GM12864 (cell line): ENCODE measurements around the gene ISLR.
"Not testable (repeated sequence)": the region's sequence is repeated elsewhere in the genome, so short reads cannot be mapped to it uniquely, and the experiment has no call there.

Experiments
- DNase-seq: peaks from one replicate; pipeline ENCODE4 v3.0.0-alpha.2; 2011; ENCODE audit warnings: low read depth
- H3K4me3 ChIP-seq: 2 replicates; pipeline ENCODE4 v1.5.1; 2011; ENCODE audit warnings: mild to moderate bottlenecking, low read depth, low read length, control low read depth
- CTCF ChIP-seq: IDR thresholded peaks from 2 replicates; pipeline ENCODE4 v1.5.1; 2011; ENCODE audit warnings: low read depth, mild to moderate bottlenecking, moderate library complexity, low read length, control low read depth, inconsistent platforms; ENCODE audit errors: missing control alignments

ISLR gene

DNA sequence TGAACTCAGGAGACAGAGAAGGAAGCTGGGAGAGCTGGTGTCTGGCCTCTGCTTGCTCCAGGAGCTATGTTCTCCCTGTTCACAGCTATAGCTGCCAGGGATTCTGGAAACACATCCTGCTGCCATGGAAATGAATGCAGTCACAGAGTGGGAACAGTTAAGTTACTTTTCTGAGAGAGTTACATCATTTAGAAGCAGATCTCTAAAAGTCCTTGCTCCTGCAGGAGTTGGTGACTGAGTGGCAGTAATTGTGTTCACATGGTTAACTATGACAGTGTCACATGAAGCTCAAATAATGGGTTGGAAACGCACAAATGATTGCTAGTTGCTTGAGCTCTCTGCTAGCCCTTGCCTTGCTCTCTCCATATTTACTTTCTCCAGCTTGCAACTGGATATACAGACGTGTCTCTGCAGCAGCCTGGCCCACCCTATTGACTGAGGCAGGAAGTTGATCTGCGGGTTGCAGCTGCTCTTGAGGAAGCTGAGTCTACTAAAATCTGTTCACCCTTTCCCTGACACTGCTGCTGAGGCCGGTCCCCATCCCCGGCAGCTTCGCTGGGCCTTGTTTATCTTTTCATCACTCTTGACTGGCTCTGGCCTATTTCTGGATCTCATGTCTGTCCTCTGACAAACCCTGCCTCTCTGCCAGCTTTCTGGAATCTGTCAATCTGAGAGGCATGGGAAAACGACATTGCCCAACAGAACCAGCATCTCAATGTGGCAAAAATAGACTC is 16.7 kb upstream of the ISLR start:
- DNase-seq, result no peak
- no peak overlapping the region for H3K4me3 ChIP-seq
- TF ChIP-seq CTCF, result no peak

DNA sequence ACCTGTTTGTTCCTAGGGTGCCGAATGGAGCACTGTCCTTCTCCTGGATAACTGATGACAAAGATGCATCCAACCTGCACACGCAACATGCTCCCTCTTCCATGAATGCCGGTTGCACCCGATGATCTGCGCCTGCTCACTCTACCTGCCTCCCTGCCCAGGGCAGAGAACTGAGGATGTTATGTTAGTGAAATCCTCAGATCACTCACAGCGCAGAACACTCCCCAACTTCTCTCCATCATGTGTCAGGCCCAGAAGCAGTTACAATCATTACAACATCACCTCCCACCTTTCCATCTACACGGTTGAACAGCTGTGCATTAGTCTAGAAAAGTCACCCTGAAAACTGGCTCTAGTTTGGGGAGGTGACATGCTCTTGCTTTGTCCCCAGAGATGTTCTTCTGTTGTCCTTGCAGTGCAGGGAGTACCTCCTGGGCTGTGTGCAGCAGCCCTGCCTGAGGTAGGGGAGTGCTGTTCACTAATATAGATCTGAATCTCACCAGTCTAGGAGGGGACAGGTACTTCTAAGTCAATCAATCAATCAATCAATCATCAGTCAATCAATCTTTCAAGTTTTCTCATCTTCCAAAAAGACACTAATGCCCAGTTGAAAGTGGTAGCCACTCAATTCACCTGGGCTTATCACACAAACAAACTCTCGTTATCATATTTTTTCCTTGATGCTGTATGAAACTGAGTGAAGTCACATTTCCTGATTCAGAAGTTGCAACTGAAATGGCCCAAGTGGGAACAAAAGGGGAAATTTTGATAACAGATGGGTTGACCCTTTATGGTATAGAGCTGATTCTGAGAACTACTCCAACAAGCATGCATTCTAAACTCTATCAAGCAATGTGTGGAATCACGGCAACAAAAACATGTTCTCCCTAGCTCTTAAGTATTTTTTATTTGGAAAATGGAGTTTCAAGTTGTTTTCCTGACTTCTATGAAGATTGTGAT is 15.4 kb upstream of the ISLR start:
- H3K4me3 ChIP-seq, result no peak overlapping the region
- no peak for DNase-seq
- no peak for TF ChIP-seq CTCF

DNA sequence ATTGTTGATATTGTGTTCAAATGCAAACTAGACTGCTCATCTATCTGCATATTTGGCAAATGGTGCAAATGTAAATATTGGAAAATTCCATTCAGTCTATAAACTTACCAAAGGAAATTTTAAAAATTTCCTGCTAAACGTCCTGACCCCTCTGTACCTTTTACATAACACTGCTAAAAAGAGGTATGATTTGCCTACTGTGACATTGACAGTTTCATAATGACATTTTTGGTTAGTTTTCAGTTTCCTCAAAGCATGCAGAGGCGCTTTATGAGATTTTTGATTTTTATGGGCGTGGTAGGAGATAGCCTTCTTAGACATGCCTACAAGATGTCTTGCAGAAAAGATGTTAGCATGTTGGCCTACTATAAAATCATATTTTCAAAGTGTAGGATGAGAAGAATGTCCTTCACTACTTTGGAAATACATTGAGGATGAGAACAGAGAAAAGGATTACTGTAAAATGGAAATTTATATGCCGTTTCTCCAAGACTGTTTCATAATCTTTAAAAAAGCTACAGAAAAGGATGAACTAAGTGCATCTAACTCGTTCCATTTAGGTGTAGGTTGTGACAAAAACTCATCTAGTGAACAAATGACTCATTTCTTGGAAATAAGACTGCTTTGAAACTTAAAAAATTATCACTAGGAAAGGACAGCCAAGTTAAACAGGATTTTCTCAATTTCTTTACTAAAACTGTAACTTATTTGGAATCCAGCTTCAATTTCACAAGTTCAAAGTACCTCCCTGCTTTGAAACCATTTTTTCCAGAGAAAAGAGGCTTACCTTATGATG is 14.5 kb upstream of the ISLR start:
- no peak for TF ChIP-seq CTCF
- DNase-seq, result peak; percentile 74
- H3K4me3 ChIP-seq, result no peak overlapping the region

DNA sequence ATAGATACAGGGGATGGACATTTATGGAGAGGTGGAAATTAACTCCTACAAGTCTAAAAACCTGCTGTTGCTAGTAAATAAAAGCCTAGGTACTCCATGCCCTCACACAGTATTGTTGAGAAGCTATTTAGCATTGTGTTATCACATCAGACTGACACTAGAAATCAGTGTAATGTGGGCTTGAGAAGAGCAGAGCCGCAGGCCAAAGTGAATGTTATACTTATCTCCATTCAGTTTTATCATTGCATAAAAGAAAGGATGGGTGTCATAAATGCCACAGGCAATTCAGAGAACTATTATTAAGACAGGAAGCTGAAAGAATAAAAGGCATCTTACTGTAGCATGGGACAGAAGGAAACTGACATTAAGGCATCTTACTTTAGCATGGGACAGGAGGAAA is 13.7 kb upstream of the ISLR start:
- H3K4me3 ChIP-seq, result no peak overlapping the region
- no peak for TF ChIP-seq CTCF
- DNase-seq, result no peak

- H3K4me3 ChIP-seq, DNase-seq: not testable (repeated sequence)
Observed at GRCh38 chr15:74160390-74160789, 13.1 kb upstream of the ISLR start.

- not testable (repeated sequence) for DNase-seq, H3K4me3 ChIP-seq
Observed at GRCh38 chr15:74162195-74162536, 11.3 kb upstream of the ISLR start.

GRCh38 chr15:74165461-74165860 is 8.0 kb upstream of the ISLR start:
- no peak for DNase-seq

More at GRCh38 chr15:74165461-74165860, 8.0 kb upstream of the ISLR start:
- TF ChIP-seq CTCF, result no peak
- no peak overlapping the region for H3K4me3 ChIP-seq
